NK-92 (cell line): ENCODE data around the gene ELAVL1.

Experiments used
- DNase-seq: peaks from one replicate; lab custom pipeline; 2025; ENCODE audit not compliant: unreplicated experiment; lab: John Stamatoyannopoulos, UW

The ELAVL1 gene

GRCh38 chr19:7912697-7913564 is 92.5 kb downstream of the ELAVL1 start:
- DNase-seq: no peak

- no peak for DNase-seq
These were observed 93.2 kb downstream of the ELAVL1 start for GRCh38 chr19:7912144-7912696.

DNA sequence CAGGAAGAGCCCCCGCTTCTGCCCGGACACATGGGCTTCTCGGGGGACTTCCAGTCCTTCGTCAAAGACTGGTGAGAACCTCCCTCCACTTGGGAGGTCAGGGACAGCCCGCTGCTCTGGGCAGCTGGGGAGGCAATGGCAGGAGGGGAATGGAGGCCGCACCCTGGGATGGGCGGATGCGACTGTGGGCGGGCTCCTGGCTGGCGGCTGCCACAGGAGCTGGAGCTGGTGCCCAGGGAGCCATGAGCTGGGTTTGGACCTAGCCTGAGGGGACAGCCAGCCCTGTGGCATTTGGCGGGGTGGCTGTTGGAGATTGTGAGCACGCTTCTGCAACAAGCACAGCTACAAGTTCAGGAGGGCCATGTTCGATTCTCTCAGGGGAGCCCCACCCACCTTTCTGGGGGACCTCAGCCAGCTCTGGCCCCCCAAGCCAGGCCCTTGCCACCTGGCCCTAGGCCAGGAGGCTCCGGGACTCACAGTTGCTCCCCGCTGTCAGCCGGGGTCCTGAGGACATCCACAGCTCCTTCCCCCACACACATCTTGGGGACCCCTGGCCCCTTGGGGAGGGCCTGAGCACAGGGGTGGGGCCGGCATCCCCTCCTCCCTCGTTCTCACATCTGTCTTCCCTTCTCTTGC is 93.8 kb downstream of the ELAVL1 start:
- no peak for DNase-seq

- DNase-seq: no peak
These were observed 94.9 kb downstream of the ELAVL1 start for GRCh38 chr19:7910321-7911161.

GRCh38 chr19:7909471-7910067 is 95.9 kb downstream of the ELAVL1 start:
- DNase-seq: no peak

DNA sequence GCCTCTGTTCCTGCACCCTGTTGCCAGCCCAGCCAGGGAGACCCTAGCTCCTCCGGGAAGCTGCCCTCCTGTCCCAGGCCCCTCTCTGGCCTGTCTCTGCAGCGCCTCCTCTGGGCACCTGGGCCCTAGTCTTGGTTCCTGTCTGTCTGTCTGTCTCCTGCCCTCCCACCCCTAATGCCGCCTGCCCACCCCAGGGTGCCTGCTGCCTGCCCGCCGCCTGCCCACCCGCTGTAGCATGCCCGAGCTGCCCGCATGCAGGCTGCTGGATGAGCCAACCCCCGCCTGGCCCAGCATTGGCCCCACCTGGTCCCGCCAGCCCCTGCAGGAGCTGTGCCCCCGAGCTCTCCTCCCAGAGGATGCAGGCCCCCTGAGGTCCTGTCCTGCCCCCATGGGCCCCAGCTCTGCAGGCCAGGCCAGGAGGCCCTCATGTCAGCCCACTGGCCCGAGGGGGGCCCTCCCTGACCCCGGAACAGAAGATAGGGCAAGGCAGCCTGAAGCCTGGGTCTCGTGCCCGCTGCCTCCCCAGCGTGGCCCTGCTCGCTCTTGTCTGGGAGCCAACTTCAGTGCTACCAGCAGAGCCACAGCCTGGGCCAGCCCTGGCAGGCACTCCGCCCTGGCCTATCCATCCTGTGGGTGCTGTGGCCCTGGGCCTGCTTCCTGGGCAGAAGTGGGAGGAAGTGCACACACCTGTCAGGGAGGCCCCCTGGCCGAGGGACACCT is 96.5 kb downstream of the ELAVL1 start:
- DNase-seq: no peak
